GM18519 (cell line): ENCODE measurements around the gene BNIP3.
"Not testable (repeated sequence)": the region's sequence is repeated elsewhere in the genome, so short reads cannot be mapped to it uniquely, and the experiment has no call there.

Experiments
- ATAC-seq: cut with Tn5 transposase; IDR thresholded peaks from one replicate; pipeline ENCODE4 v1.9.1; 2021; ENCODE audit warnings: mild to moderate bottlenecking, moderate library complexity; ENCODE audit not compliant: unreplicated experiment, low FRiP score

Gene BNIP3

GRCh38 chr10:131933696-131934086 lies 48.0 kb downstream of the BNIP3 start:
- no peak for ATAC-seq

GRCh38 chr10:131933016-131933695 lies 48.6 kb downstream of the BNIP3 start:
- ATAC-seq = no peak

GRCh38 chr10:131931981-131932380 lies 49.7 kb downstream of the BNIP3 start:
- ATAC-seq = no peak

GRCh38 chr10:131930586-131931330 lies 51.0 kb downstream of the BNIP3 start:
- no peak for ATAC-seq

- ATAC-seq = no peak
These were observed 51.6 kb downstream of the BNIP3 start for GRCh38 chr10:131930150-131930549.

GRCh38 chr10:131929122-131929845 lies 52.4 kb downstream of the BNIP3 start:
- no peak for ATAC-seq

GRCh38 chr10:131928248-131929095 lies 53.3 kb downstream of the BNIP3 start:
- peak; percentile 64 for ATAC-seq

- ATAC-seq = no peak
These were observed 54.8 kb downstream of the BNIP3 start for GRCh38 chr10:131926743-131927595.

GRCh38 chr10:131926253-131926652 lies 55.5 kb downstream of the BNIP3 start:
- no peak for ATAC-seq

- no peak for ATAC-seq
These were observed 56.0 kb downstream of the BNIP3 start for GRCh38 chr10:131925716-131926115.

- no peak for ATAC-seq
These were observed 56.6 kb downstream of the BNIP3 start for GRCh38 chr10:131925011-131925649.

GRCh38 chr10:131923038-131923756 lies 58.5 kb downstream of the BNIP3 start:
- ATAC-seq = no peak

GRCh38 chr10:131921184-131921583 lies 60.5 kb downstream of the BNIP3 start:
- no peak for ATAC-seq

- no peak for ATAC-seq
These were observed 61.0 kb downstream of the BNIP3 start for GRCh38 chr10:131920693-131921092.

- ATAC-seq = no peak
These were observed 61.6 kb downstream of the BNIP3 start for GRCh38 chr10:131920151-131920550.

GRCh38 chr10:131919461-131919860 lies 62.3 kb downstream of the BNIP3 start:
- not testable (repeated sequence) for ATAC-seq
